Nephron (organoid): ENCODE measurements around the gene KLF3.

Experiments
- H3K27ac Mint-ChIP-seq, 3 experiments: 2 replicates each; pipeline ENCODE4 v1.8.0; 2020; ENCODE audit warnings: mixed read lengths in 3 of 3, mild to moderate bottlenecking in 2 of 3, moderate library complexity in 1 of 3
- H3K27me3 Mint-ChIP-seq: 2 replicates; pipeline ENCODE4 v1.8.0; 2021; ENCODE audit warnings: low read depth, mild to moderate bottlenecking, moderate library complexity, mixed read lengths
- H3K36me3 Mint-ChIP-seq: 2 replicates; pipeline ENCODE4 v1.8.0; 2020; ENCODE audit warnings: low read depth, mixed read lengths
- H3K4me1 Mint-ChIP-seq: 2 replicates; pipeline ENCODE4 v1.8.0; 2020; ENCODE audit warnings: mixed read lengths
- H3K4me3 Mint-ChIP-seq, 3 experiments: 2 replicates each; pipeline ENCODE4 v1.8.0; 2020; ENCODE audit warnings: mild to moderate bottlenecking in 3 of 3, mixed read lengths in 3 of 3, moderate library complexity in 2 of 3
- H3K9me3 Mint-ChIP-seq: 2 replicates; pipeline ENCODE4 v1.8.0; 2020; ENCODE audit warnings: mixed read lengths
- CTCF ChIP-seq, 3 experiments: fragments of 200-600 bp; sonication (generic); IDR thresholded peaks; one replicate each; pipeline ENCODE4 v1.5.0; 2021; ENCODE audit warnings: antibody characterized with exemption in 3 of 3; ENCODE audit not compliant: unreplicated experiment in 3 of 3

KLF3 gene

DNA sequence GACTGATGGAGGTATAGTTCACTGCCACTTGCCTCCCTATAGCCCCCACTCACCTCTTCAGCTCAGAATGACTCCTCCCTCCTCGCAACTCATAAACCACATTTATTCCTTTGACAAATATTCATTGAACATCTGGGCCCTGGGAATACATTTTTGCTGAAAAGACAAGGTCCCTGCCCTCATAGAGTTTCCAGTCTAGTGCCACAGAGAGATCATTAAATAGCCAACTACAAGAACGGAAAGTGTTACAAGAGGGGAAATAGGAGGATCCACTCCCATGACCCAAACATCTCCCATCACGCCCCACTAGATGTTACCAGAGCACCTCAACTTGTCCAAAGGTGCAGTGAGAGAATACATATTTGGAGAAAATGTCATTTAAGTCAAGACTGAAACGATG lies 3.2 kb upstream of the KLF3 start:
- peak overlapping the region; percentile 88 to 99 (median 97) for H3K27ac Mint-ChIP-seq
- H3K4me1 Mint-ChIP-seq = peaks cover 23% of the 10 kb centered on the region
- H3K36me3 Mint-ChIP-seq = no peaks in the 10 kb centered on the region
- no peak for TF ChIP-seq CTCF (IDR thresholded peaks at IDR 0.05; ENCODE audit: unreplicated experiment in 3 of 3)
- peaks cover 2% of the 10 kb centered on the region for H3K9me3 Mint-ChIP-seq
- peaks cover 16% of the 10 kb centered on the region for H3K27me3 Mint-ChIP-seq
- H3K4me3 Mint-ChIP-seq = peak overlapping the region; percentile 55 to 80 (median 77)

DNA sequence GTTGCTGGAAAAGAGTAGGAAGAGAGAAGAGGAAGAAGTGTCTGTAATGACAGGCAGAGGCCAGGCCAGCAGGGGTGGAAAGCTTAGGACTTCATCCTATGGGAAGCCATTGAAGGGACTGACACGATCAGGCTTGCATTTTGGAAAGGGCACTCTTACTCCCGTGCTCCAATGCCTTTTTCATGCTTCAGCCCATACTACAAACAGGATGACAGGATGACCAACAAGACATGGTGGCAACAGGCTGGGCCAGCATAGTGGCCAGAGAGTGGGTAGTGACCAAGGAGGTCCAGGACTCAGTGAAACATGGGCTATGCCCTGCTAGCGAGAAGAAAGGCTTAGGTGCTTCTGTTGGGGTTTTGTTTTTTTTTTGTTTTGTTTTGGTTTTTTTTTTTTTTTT lies 2.6 kb upstream of the KLF3 start:
- Mint-ChIP-seq H3K4me3 (peak overlapping the region; percentile 55 to 80 (median 77)), H3K9me3 (peaks cover 2% of the 10 kb centered on the region), H3K27me3 (peaks cover 16% of the 10 kb centered on the region), H3K27ac (peak overlapping the region; percentile 88 to 99 (median 97)), H3K36me3 (no peaks in the 10 kb centered on the region), H3K4me1 (peaks cover 29% of the 10 kb centered on the region)
- TF ChIP-seq CTCF (IDR thresholded peaks at IDR 0.05; ENCODE audit: unreplicated experiment in 3 of 3) = no peak

- H3K36me3 Mint-ChIP-seq = no peaks in the 10 kb centered on the region
- H3K4me3 Mint-ChIP-seq = peak overlapping the region; percentile 85 to 95 (median 89)
- peaks cover 16% of the 10 kb centered on the region for H3K27me3 Mint-ChIP-seq
- peak overlapping the region; percentile 97 to 99 (median 98) for H3K27ac Mint-ChIP-seq
- TF ChIP-seq CTCF (IDR thresholded peaks at IDR 0.05; ENCODE audit: unreplicated experiment in 3 of 3) = no peak
- H3K4me1 Mint-ChIP-seq = peaks cover 41% of the 10 kb centered on the region
- peaks cover 2% of the 10 kb centered on the region for H3K9me3 Mint-ChIP-seq
These were observed 1.4 kb upstream of the KLF3 start for GRCh38 chr4:38662522-38663089.

DNA sequence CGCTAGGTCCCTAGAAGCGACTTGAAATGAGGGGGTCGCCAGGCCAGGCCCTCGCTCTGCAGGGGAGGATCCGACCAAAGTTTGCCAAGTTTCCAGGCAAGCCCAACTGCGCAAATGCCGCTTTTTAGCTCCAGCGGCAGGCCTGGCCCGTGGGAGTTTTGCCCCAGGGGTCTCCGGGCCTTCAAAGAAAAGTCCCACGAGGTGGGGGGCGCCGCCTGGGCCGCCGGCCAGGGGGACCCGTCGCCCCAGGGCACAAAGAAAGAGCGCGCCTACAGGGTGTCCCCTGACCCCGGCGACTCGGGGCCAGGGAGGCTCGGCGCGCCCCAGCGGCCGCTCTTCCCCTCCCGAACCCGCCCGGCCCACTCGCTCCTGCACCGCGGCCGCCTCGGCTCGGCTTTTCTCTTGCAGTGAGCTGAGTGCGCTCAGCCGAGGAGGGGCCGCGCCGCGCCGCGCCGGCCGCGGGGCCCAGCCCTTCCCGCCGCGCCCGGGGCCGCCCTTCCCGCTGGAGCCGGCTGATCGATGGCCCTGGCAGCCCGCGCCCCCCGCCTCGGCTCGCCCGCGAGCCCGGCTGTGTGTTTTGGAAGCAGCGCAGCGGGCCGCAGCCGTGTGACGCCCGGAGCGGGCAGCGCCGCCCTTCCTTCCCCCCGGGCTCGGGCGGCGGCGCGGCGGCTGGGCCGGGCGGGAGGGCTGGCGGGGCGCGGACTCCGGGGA lies 754 bp upstream of the KLF3 start:
- H3K9me3 Mint-ChIP-seq = peaks cover 2% of the 10 kb centered on the region
- H3K36me3 Mint-ChIP-seq = no peaks in the 10 kb centered on the region
- peak overlapping the region; percentile 85 to 95 (median 89) for H3K4me3 Mint-ChIP-seq
- peaks cover 16% of the 10 kb centered on the region for H3K27me3 Mint-ChIP-seq
- no peak for TF ChIP-seq CTCF (IDR thresholded peaks at IDR 0.05; ENCODE audit: unreplicated experiment in 3 of 3)
- H3K4me1 Mint-ChIP-seq = peaks cover 43% of the 10 kb centered on the region
- H3K27ac Mint-ChIP-seq = peak overlapping the region; percentile 97 to 99 (median 98)

DNA sequence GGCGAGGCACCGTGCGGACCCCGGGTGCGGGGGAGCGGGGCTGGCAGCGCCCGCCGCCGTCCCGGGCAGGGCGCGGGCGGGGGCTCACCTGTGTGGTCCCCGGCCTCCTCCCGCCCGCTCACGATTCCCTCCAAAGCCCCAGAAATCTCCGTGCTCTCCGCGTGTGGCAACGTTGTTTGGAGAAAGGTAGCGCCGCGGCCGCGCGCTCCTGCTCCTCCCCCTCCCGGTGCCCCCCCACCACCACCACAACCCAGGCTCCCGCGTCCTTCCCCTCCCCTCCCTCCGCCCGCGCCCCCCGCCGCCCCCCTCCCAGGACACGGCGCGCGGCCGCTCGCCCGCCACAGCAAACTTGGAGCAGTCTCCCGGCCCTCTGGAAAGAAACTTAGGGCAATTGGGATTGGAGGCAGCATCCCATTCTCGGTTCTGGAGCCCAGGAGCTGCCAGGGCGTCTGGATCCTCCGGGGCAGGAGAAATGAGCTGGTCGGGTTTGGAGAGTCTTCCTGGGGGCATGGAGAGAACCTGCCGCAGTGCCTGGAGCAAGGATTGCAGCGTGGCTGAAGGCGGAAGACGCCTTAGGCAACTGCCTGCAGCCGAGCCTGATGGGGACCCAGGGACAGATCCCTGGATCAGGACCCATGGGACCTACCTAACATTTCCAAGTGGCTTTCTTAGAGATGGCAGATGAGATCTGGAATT lies 855 bp downstream of the KLF3 start:
- no peaks in the 10 kb centered on the region for H3K36me3 Mint-ChIP-seq
- TF ChIP-seq CTCF (IDR thresholded peaks at IDR 0.05; ENCODE audit: unreplicated experiment in 3 of 3) = no peak
- peak overlapping the region; percentile 93 to 98 (median 95) for H3K4me3 Mint-ChIP-seq

More for the DNA sequence above, 855 bp downstream of the KLF3 start:
- peaks cover 2% of the 10 kb centered on the region for H3K9me3 Mint-ChIP-seq
- H3K27me3 Mint-ChIP-seq = peaks cover 10% of the 10 kb centered on the region
- H3K27ac Mint-ChIP-seq = peak overlapping the region; percentile 99 to 100 (median 99)
- peaks cover 55% of the 10 kb centered on the region for H3K4me1 Mint-ChIP-seq
